ENCODE results near the gene ZNRD2.

ZNRD2 gene

DNA sequence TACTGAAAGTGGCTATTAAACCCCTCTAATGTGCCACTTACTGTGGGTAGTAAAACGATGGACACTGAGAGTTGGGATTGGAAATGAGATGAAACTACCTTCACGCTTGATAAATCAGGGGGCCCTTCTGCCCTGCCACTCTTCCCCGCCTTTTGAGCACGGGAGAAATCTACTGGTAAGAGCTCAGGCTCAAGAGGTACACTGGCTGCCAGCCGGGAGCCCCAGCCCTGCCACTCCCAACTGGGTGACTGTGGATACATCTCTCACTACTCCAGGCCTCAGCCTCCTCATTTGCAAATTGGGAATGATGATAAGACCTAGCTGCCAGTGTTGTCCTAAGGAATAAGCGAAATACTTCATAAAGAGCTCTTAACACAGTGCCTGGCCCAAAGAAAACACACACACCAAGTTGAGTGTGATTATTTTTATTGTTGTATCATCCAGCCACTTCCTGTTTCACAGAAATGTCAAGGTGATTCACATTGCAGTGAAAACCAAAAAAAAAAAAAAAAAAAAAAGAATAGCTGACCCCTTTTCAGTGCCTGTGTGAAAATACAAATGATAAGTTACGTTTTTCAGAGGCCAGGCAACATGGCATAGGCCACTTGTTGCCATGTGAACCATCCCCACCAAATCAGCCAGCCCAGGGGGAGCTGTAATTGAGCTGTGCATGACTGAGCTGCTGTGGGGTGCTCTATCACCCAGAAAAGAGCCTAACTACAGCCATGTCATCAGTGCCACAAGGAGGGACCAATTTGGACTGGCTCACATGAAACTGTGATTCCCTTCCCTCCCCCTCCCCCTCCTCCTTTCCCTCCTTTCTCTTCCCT is 4.4 kb upstream of the ZNRD2 start:
- no peak for DNase-seq (ENCODE audit: low read depth, low spot score)
- H3K4me3 ChIP-seq (ENCODE audit: low read length): no peak overlapping the region

DNA sequence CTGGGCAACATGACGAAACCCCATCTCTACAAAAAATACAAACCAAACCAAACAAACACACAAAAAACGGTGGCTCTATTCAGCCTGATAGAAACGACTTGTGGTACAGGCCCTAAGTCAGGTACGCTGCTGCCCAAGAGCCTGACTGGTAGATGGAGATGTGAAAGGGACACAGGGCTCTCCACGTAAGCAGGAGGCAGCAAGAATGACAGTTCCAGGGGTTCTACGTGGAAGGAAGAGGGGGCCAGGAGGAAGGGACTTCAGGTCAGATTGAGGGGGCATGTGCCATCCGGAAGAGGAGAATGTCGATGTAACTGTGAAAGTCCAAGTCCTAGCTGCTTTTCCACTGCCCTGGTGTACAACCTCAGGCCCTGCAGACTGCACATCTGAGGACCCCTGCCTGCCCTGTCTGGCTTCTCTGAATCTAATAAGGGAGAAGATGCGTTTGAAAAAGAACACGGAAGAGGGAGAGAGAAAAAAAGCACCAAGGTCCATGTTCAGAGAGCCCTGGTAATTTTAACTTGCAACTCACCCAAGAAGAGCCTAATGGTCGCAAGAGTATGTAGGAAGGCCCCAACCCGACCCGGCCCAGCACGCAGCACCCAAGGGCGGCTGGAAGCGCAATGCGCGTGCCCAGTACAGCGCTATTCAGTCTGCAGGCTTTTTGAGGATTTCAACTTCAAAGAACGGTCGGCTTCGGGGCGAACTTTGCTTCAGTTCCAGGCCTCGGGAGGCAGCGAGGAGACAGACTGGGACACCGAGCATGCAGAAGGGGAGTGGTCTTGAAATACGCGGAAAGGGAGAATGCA is 909 bp upstream of the ZNRD2 start:
- DNase-seq (ENCODE audit: low read depth, low spot score): no peak
- H3K4me3 ChIP-seq (ENCODE audit: low read length): peak overlapping the region; percentile 94

DNA sequence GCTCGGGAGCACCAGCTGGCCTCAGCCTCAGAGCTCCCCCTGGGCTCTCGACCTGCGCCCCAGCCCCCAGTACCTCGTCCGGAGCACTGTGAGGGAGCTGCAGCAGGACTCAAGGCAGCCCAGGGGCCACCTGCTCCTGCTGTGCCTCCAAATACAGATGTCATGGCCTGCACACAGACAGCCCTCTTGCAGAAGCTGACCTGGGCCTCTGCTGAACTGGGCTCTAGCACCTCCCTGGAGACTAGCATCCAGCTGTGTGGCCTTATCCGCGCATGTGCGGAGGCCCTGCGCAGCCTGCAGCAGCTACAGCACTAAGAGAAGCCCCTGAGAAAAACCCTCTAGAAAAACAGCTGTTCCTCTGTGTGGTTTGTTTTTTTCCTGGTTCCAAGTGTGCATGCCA is 1.1 kb downstream of the ZNRD2 start:
- peak overlapping the region; percentile 94 for H3K4me3 ChIP-seq (ENCODE audit: low read length)
- DNase-seq (ENCODE audit: low read depth, low spot score): no peak

DNA sequence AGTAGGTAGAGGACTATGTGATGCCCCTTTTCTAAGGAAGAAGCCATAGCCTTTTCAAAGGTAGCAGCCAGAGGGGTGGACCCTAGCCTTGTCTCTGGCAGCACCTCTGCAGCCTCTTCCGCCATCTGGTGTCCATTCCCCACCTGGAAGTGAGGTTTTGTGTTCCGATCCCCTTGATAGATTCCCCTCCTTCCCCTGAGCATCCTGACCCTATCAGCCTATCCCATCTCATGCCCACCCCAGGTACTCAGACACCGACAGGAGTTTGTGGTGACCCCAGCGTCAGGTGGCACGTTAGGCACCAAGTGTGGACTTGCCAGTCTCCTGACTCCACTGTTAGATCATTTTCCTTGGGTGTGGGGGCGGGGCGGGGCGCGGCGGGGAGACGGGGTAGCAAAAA is 1.7 kb downstream of the ZNRD2 start:
- no peak for DNase-seq (ENCODE audit: low read depth, low spot score)
- H3K4me3 ChIP-seq (ENCODE audit: low read length): peak overlapping the region; percentile 94

DNA sequence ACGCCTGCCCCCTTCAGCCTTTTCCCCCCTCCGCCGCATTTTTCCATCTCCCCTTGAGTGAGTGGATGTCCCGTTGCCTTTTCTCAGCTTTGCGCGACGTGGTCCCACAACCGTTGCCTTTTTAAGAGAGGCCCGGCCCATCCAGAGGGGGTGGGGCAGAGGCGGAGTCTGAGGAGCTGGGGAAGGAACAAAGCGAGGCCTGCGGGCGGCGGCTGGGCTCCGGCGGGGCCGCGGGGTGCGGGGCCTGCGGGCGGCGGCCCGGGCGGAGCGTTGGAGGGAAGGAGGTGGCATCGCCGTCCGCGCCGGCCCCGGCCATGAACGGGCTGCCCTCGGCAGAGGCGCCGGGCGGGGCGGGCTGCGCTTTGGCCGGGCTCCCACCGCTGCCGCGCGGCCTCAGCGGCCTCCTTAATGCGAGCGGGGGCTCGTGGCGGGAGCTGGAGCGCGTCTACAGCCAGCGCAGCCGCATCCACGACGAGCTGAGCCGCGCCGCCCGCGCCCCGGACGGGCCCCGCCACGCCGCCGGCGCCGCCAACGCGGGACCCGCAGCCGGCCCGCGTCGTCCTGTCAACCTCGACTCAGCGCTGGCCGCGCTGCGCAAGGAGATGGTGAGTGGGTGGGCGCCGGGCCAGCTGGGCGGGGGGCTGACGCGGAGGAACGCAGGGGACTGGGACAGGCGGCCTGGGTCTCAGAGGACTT is 2.2 kb downstream of the ZNRD2 start, which contains the start of gene FAM89B:
Gene FAM89B, plus strand, starts transcription at position 183 of the 696 bp plus-strand sequence. Its CDS starts 132 bp downstream, at position 315.
- peak within 1 kb of the TSS; percentile 94 for H3K4me3 ChIP-seq (ENCODE audit: low read length)
- peak; percentile 81 for DNase-seq (ENCODE audit: low read depth, low spot score)

DNA sequence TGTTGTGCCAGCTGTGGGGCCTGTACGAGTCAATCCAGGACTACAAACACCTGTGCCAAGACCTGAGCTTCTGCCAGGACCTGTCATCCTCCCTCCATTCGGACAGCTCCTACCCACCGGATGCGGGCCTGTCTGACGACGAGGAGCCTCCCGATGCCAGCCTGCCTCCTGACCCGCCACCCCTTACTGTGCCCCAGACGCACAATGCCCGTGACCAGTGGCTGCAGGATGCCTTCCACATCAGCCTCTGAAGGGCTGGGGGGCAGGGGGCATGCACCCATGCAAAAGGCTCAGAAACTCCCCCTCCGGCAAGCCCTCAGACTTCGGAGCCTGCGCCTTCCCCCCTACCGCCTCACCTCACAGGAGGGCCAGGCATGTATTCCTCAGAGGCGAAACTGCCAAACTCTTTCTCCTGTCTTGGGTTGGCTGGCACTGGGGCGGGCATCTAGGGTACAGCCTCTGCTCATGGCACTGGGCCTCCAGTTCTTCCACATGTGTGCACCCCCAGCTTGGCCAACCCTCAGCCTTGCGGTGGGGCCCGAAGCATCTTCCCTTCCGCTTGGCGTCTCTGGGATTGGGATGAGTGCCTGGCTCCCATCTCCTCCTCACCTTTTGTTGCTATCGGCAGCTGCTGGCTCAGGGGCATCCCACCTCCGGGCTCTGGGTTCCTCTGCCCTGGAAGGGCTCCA is 3.3 kb downstream of the ZNRD2 start:
- peak overlapping the region; percentile 94 for H3K4me3 ChIP-seq (ENCODE audit: low read length)
- no peak for DNase-seq (ENCODE audit: low read depth, low spot score)

DNA sequence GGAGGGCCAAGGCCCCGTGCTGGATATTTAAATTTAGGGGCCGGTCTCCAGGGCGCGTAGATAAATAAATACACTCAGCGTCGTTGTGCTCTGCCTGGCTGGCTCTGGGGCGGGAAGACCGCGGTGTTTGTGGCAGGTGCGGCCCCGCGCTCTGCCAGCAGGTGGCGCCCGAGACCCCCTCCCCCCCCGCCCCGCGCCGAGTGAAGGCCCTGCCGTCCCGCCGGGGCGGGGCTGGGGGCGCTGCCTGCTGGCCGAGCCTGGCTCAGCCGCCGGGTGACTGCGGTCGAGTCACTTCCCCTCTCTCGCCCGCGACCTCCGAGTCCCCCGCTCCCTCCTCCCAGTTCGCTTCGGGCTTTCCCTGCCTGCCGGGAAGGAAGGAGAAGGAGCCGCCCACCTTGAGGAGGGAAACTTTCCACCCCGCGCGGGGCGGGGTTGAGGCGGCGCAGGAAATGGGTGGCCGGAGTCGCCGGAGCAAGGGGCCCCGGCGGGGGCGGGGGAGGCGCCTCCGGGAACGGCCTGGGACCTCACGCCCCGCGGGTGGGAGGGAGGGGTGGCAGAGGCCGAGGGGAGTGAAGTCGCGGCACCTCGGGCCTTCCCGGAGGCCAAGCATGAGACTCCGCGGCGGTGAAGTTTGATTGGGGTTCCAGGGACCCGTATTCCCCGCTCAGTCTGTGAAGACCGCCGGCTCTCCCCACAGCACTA is 4.0 kb downstream of the ZNRD2 start:
- DNase-seq (ENCODE audit: low read depth, low spot score): peak; percentile 83
- H3K4me3 ChIP-seq (ENCODE audit: low read length): peak overlapping the region; percentile 94

DNA sequence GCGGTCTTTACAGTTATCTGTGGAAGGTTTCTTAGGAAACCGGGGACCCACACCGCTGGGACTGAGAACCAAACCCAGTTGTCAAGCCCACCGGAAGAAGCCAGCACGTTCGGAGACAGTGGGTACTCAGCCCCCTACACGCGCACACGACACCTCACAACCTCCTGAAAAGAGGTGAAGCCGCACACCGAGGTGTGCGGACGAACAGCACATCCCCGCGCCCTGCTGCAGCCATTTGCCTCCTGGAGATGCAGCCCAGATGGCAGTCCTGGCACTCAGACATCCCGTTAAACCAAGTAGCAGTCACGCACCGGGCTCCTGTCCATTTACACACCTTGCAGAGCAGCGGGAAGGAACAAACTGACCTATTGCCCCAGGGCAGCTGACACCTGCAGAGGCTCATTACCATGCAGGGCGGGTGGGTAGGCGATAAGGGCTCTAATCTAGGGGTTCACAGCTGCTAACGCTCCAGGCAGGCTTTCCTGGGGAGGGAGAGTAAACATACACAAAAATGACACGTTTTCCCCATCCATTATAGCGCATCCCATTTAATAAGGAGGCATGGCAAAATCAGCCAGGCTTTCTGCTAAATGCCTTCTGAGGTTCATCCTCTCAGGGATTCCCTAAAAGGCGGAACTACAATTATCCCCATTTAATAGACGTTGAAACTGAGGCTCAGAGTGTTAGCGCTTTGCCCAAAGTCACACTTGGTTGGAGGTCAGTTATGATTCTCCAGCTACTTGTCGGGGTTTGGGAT is 4.7 kb downstream of the ZNRD2 start:
- DNase-seq (ENCODE audit: low read depth, low spot score): no peak
- H3K4me3 ChIP-seq (ENCODE audit: low read length): peak overlapping the region; percentile 66

DNA sequence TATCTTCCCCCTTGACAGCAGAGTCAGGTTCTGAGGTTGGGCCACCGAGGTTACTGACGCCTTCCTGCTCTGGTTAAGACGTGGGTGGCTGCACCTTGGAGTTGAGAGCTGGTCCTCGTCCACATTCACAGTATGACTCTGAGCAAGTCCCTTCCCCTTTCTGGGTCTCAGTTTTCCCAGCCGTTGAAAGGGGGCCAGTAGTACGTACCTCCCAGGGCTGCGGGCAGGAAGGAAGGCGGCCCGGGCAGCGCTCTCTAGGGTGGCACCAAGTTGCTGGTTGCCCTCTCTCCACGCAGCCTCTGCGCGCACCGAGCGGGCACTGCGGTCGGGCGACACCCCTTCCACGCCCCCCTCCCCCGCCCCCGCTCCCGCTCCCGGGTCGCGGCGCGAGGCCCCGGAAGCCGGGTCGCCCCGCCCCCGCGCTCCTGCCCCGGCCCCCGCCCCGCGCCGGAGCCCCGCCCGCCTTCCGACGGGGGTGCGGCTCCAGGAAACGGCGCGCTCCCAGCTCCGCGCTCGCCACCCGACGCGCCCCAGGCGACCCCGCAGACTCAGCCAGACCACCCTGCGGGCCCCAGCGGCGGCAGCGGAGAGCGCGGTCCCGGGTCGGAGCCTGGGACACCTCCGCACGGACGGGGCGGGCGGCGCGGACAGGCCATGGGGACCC is 5.4 kb downstream of the ZNRD2 start, which contains the start of gene EHBP1L1:
Gene EHBP1L1, plus strand, starts transcription at position 486 of the 664 bp plus-strand sequence. CDS start 250 bp downstream, outside the sequence.
- peak within 1 kb of the TSS; percentile 66 for H3K4me3 ChIP-seq (ENCODE audit: low read length)
- no peak for DNase-seq (ENCODE audit: low read depth, low spot score)

DNA sequence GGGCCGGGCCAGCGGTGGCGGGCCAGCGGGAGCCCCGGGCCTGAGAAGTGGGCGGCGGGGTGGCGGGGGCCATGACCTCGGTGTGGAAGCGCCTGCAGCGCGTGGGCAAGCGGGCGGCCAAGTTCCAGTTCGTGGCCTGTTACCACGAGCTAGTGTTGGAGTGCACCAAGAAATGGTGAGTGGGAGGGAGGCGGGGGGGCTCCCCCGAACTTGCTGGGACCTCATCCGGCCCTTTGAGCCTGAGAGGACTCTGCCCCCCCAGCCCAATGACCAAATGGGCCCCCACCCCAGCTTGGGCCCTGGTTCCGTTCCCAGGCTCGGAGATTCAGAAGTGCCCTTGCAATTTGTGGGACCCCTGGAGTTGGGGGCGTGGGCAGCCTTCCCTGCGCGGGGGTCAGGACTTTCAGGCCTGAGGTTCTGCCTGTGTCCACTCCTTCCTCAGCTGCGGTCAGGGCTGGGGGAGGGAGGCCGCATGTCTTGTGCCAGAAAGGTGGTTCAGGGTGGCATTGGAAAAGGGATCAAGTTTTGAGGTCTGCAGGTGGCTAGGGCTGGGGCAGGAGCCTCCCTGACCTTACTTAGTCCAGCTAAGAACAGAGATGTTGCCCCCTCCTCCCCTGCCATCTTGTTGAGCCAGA is 6.1 kb downstream of the ZNRD2 start:
- H3K4me3 ChIP-seq (ENCODE audit: low read length): peak overlapping the region; percentile 66
- no peak for DNase-seq (ENCODE audit: low read depth, low spot score)

DNA sequence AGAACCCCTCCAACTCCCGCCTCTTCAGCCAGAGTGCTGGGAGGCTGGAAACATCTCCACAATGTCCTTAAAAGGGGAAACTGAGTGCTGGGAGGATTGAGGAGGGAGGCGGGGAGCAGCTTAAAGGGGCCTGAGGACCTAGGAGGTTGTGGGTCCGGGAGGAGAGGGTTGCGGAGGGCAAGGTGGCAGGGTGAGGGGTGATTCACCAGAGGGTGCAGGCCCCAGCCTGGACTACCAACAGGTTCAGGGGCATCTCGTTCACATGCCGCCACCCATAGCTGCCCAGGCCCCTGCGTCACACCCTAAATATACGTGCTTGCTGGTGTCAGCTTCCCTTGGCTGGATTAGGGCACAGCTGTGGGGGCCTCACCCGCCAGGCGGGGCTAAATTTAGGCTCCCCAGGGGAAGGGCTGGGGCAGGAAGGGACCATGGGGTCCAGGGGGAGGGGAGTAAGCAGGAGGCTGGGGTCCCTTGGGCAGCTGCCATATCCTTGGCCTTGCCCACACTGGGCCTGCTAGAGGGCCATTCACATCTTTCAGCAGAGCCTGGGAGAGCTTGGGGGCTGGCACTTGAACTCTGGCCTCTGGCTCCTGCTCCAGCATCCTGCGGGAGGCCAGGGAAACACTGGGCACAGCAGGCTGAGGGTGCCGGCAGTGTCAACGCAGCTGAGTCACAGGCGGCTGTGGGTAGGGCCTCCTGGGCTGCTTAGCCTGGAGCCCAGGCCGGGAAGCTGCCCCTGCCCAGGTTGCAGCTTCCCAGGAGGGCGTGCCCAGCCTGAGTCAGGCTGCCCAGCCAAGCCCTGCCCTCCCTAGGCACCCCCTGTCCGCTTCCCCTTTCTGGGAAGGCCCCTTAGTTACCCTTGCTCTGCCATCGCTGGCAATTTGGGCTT is 6.8 kb downstream of the ZNRD2 start:
- DNase-seq (ENCODE audit: low read depth, low spot score): no peak
- peak overlapping the region; percentile 66 for H3K4me3 ChIP-seq (ENCODE audit: low read length)

DNA sequence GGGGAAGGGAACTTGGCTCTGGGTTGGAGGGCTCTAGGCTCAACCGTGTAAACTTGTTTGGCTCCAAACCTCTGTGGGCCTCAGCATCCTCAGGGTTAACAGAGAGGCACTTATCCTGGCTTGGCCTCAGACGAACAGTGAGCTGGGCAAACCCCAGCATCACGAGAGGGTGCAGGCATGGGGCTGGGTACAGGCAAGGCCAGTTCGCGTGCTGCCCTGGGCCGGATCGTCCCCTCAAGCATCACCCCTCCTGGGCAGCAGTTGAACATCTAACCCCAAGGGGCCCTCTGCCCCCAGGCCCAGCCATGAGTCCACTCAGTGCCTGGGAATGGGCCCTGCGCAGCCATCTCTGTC is 7.5 kb downstream of the ZNRD2 start:
- DNase-seq (ENCODE audit: low read depth, low spot score): no peak
- H3K4me3 ChIP-seq (ENCODE audit: low read length): no peak overlapping the region

DNA sequence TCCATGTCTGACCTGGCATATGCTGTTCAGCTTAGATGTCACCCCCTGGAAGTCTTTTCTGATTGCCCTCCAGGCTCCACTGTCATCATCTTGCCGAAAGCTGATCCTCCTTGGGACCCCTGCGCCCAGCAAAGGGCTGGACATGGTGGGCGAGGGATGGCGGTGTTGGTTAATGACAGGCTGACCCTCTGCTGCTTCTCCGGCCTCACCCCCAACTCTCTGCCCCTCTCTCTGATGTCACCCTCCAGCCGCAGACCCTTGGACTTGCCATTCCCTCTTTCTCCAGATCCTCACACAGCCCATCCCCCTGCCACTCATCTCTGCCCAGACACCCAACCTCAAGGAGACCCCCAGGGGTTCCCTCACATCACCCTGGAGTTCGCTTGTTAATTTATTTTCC is 7.9 kb downstream of the ZNRD2 start:
- no peak for DNase-seq (ENCODE audit: low read depth, low spot score)
- H3K4me3 ChIP-seq (ENCODE audit: low read length): no peak overlapping the region

DNA sequence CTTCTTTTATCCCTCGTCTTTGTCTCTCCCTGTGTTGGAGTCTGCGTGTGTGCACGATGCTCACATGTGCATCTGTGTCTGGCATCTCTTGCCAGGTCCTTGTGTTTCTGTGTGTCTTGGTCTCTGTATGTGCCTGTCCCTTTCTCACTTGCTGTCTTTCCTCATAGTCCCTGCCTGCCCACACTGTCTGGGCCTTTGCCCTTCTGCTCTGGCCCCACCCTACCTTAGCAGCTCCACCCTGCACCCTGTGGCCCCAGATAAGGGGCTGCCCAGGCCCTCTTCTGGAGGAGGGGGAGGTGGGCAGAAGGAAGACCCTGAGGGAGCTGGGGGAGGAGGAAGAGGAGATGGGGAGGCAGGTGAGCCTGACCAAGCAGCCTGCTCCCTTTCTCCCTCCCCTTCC is 8.4 kb downstream of the ZNRD2 start:
- DNase-seq (ENCODE audit: low read depth, low spot score): no peak

DNA sequence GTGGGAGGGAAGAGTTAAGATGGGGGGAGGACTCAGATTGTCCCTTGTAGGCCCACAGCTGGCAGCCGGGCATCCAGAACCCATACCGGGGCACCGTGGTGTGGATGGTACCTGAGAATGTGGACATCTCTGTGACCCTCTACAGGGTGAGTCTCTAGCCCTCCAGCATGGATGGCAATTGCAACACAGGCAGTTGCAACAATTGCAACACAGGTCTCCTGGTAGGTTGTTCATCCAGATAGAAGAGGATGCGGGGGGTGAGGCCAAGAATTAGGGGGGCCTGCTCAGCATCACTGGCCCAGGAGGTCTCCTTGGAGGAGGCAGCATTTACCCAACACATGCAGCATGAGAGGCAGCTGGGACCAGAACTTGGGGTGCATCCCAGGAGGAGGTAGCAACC is 9.0 kb downstream of the ZNRD2 start:
- H3K4me3 ChIP-seq (ENCODE audit: low read length): no peak overlapping the region
- DNase-seq (ENCODE audit: low read depth, low spot score): no peak

More for the DNA sequence above, 8.4 kb downstream of the ZNRD2 start:
- H3K4me3 ChIP-seq (ENCODE audit: low read length): no peak overlapping the region
